ENCODE measurements around the gene EPHA4. TPM values are rescaled to one million over a fixed set of nuclear protein-coding genes. Genes with fewer than 3 reads are reported as not detected.

EPHA4 gene
- total RNA-seq, 1 donor from 2014 or later, result 24.1 TPM

DNA sequence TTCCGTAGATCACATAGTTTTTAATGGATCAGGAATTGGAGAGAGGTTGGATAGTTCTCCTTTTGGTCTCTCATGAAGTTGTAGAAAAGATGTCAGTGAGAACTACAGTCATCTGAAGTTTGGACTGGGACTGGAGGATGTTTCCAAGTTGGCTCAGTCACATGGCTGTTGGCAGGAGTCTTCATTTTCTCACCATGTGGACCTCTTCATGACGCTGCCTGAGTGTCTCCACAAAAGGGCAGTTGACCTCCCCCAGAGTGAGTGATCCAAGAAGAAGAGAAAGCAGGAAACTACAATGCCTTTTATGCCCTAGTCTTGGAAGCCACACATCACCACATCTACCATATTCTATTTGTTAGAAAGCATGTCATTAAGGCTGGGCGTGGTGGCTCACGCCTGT, 171.7 kb downstream of the EPHA4 start:
- no peak for DNase-seq (ENCODE audit: extremely low spot score in 2 of 2)
- H3K27me3 ChIP-seq, result no peaks in the 10 kb centered on the region
- H3K4me1 ChIP-seq, result no peaks in the 10 kb centered on the region
- H3K9me3 ChIP-seq, result no peaks in the 10 kb centered on the region
- TF ChIP-seq, protein P1, sequence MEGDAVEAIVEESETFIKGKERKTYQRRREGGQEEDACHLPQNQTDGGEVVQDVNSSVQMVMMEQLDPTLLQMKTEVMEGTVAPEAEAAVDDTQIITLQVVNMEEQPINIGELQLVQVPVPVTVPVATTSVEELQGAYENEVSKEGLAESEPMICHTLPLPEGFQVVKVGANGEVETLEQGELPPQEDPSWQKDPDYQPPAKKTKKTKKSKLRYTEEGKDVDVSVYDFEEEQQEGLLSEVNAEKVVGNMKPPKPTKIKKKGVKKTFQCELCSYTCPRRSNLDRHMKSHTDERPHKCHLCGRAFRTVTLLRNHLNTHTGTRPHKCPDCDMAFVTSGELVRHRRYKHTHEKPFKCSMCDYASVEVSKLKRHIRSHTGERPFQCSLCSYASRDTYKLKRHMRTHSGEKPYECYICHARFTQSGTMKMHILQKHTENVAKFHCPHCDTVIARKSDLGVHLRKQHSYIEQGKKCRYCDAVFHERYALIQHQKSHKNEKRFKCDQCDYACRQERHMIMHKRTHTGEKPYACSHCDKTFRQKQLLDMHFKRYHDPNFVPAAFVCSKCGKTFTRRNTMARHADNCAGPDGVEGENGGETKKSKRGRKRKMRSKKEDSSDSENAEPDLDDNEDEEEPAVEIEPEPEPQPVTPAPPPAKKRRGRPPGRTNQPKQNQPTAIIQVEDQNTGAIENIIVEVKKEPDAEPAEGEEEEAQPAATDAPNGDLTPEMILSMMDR (IDR thresholded peaks at IDR 0.05), result no peak
- TF ChIP-seq POLR2A (IDR thresholded peaks at IDR 0.05) (no peak), POLR2AphosphoS5 (IDR thresholded peaks at IDR 0.05; ENCODE audit: insufficient read depth in 1 of 2, low read depth in 1 of 2) (no peak)
- H3K4me3 ChIP-seq, result no peak overlapping the region
- no peaks in the 10 kb centered on the region for H3K36me3 ChIP-seq
- intact Hi-C loops (cut with DNase I), result no loop called here
- H3K27ac ChIP-seq, result no peak overlapping the region

DNA sequence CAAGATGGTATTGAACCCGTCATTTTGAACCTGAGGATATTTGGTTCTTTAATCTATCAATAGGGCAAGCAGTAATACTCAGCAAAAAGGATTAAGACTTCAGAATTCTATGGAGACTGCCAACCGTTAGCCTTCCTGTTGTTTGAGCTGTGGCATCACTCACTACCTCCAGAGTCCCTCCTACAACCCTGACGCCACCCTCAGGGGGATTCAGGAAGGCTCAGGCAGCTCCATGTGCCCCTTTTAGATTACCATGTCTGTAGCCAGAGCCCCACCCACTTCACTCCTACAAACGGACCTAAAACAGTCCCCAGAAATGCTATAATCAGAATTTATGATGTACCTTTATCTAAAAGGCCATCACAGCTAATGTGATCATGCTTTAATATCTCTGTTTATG, 172.9 kb downstream of the EPHA4 start:
- intact Hi-C loops (cut with DNase I), result no loop called here

DNA sequence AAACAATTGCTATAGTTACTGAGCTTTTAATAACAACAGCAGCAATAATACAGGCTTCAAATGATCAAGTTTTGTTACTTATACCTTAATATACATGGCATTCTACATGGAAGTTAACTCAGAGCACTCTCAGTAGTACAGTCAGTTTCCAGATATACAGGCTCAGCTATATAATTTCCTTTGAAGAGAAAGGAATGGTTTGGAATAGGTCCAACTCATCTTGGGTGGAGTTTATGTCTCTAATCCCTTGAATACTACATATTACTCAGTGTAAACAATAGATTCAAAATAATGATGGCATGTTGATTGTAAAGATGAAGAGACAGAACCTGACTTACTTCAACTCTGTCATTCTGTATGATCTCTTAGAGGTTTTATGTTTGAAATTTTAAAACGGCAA, 174.9 kb downstream of the EPHA4 start:
- H3K4me1 ChIP-seq, result no peaks in the 10 kb centered on the region
- no peak overlapping the region for H3K27ac ChIP-seq
- H3K27me3 ChIP-seq, result no peaks in the 10 kb centered on the region
- intact Hi-C loops (cut with DNase I), result no loop called here
- no peak overlapping the region for H3K4me3 ChIP-seq
- DNase-seq (ENCODE audit: extremely low spot score in 2 of 2), result no peak
- H3K9me3 ChIP-seq, result no peaks in the 10 kb centered on the region
- H3K36me3 ChIP-seq, result no peaks in the 10 kb centered on the region
- TF ChIP-seq, protein P1 (IDR thresholded peaks at IDR 0.05), result no peak
- TF ChIP-seq POLR2AphosphoS5 (IDR thresholded peaks at IDR 0.05; ENCODE audit: insufficient read depth in 1 of 2, low read depth in 1 of 2), result peak in 1 of 2 donors; percentile 11
- TF ChIP-seq POLR2A (IDR thresholded peaks at IDR 0.05), result no peak

More for the DNA sequence above, 172.9 kb downstream of the EPHA4 start:
- Histone ChIP-seq H3K9me3 (no peaks in the 10 kb centered on the region), H3K27me3 (no peaks in the 10 kb centered on the region), H3K4me3 (no peak overlapping the region), H3K4me1 (no peaks in the 10 kb centered on the region), H3K27ac (no peak overlapping the region), H3K36me3 (no peaks in the 10 kb centered on the region)
- no peak for TF ChIP-seq POLR2A (IDR thresholded peaks at IDR 0.05)
- TF ChIP-seq, protein P1 (IDR thresholded peaks at IDR 0.05), result no peak
- no peak for TF ChIP-seq POLR2AphosphoS5 (IDR thresholded peaks at IDR 0.05; ENCODE audit: insufficient read depth in 1 of 2, low read depth in 1 of 2)
- DNase-seq (ENCODE audit: extremely low spot score in 2 of 2), result no peak

DNA sequence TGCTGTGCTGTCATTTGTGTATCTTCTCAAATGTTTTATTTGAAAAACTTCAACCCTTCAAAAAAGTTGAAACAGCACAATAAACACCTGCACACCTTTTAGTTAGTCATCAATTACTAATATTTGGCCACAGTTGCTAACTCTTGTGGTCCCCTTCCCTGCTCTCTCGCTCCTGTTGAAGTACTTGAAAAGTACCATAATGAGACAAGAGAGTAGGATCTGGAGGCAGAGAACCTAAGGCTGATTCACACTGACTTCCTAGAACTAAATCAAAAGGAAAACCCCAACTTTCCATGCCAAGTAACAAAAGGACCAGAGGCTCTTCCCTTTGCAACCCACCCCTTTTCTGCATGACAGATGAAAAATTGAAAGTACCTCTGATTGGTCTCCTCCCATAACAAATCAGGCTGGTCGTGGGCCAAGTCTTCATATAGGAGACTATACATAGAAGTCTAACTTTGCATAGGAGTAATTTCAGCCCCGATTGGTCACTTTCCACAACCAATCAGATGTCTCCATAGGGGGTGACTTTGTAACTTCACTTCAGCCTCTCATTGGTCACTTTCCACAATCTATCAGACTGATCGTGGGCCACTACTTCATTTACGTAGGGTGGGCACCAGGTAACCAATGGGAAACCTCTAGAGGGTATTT, 179.7 kb downstream of the EPHA4 start:
- Histone ChIP-seq H3K9me3 (no peaks in the 10 kb centered on the region), H3K4me3 (no peak overlapping the region), H3K27me3 (no peaks in the 10 kb centered on the region), H3K4me1 (no peaks in the 10 kb centered on the region), H3K27ac (no peak overlapping the region), H3K36me3 (no peaks in the 10 kb centered on the region)
- intact Hi-C loops (cut with DNase I), result no loop called here
- DNase-seq (ENCODE audit: extremely low spot score in 2 of 2), result no peak
- TF ChIP-seq POLR2A (IDR thresholded peaks at IDR 0.05), result no peak
- TF ChIP-seq, protein P1 (IDR thresholded peaks at IDR 0.05), result no peak
- TF ChIP-seq POLR2AphosphoS5 (IDR thresholded peaks at IDR 0.05; ENCODE audit: insufficient read depth in 1 of 2, low read depth in 1 of 2), result no peak

DNA sequence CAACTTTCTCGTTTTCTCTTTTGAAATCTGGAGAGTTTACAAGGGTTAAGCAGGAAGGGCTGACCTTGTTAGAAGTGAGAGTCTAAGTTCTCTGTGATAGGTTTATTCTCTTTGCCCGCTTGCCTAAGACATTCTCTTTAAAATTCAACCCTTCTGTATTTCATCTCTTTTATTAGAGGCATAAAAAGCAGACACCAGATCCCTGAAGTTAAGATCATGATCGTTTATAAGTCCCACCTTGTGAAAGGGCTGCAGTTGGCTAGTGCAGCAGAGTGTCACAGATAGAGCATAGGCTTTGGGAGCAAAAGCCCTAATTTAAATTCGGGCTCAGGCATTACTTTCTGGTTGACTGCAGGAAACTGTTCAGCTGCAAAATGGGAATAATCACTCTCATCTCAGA, 181.2 kb downstream of the EPHA4 start:
- Histone ChIP-seq H3K27ac (no peak overlapping the region), H3K36me3 (no peaks in the 10 kb centered on the region), H3K27me3 (no peaks in the 10 kb centered on the region), H3K4me3 (no peak overlapping the region), H3K9me3 (no peaks in the 10 kb centered on the region), H3K4me1 (no peaks in the 10 kb centered on the region)
- intact Hi-C loops (cut with DNase I), result no loop called here
- DNase-seq (ENCODE audit: extremely low spot score in 2 of 2), result no peak
- no peak for TF ChIP-seq POLR2AphosphoS5 (IDR thresholded peaks at IDR 0.05; ENCODE audit: insufficient read depth in 1 of 2, low read depth in 1 of 2)
- TF ChIP-seq POLR2A (IDR thresholded peaks at IDR 0.05), result no peak
- TF ChIP-seq, protein P1 (IDR thresholded peaks at IDR 0.05), result no peak

All from vagina (tissue), 2 donors.